Measurements from ENCODE around the gene TAGLN.
A peak's percentile ranks its signal among the peaks of the same experiment; 100 is the strongest.
"Not testable (repeated sequence)": the region's sequence is repeated elsewhere in the genome, so short reads cannot be mapped to it uniquely, and the experiment has no call there.

TAGLN gene

DNA sequence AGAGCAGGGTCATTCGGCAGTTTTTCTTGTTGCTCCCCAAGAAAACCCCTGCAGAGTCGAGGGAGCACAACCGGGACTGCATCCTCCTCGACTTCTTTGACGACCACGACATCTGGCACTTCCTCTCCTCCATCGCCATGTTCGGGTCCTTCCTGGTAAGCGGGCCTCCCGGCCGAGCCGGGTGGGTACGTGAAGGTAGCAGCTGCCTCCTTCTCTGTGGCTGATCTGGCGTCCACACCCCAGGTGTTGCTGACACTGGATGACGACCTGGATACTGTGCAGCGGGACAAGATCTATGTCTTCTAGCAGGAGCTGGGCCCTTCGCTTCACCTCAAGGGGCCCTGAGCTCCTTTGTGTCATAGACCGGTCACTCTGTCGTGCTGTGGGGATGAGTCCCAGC, 3.4 kb upstream of the TAGLN start:
- no peak for DNase-seq

DNA sequence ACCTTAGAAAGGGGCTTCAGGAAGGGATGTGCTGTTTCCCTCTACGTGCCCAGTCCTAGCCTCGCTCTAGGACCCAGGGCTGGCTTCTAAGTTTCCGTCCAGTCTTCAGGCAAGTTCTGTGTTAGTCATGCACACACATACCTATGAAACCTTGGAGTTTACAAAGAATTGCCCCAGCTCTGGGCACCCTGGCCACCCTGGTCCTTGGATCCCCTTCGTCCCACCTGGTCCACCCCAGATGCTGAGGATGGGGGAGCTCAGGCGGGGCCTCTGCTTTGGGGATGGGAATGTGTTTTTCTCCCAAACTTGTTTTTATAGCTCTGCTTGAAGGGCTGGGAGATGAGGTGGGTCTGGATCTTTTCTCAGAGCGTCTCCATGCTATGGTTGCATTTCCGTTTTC, 2.2 kb upstream of the TAGLN start:
- DNase-seq: no peak

DNA sequence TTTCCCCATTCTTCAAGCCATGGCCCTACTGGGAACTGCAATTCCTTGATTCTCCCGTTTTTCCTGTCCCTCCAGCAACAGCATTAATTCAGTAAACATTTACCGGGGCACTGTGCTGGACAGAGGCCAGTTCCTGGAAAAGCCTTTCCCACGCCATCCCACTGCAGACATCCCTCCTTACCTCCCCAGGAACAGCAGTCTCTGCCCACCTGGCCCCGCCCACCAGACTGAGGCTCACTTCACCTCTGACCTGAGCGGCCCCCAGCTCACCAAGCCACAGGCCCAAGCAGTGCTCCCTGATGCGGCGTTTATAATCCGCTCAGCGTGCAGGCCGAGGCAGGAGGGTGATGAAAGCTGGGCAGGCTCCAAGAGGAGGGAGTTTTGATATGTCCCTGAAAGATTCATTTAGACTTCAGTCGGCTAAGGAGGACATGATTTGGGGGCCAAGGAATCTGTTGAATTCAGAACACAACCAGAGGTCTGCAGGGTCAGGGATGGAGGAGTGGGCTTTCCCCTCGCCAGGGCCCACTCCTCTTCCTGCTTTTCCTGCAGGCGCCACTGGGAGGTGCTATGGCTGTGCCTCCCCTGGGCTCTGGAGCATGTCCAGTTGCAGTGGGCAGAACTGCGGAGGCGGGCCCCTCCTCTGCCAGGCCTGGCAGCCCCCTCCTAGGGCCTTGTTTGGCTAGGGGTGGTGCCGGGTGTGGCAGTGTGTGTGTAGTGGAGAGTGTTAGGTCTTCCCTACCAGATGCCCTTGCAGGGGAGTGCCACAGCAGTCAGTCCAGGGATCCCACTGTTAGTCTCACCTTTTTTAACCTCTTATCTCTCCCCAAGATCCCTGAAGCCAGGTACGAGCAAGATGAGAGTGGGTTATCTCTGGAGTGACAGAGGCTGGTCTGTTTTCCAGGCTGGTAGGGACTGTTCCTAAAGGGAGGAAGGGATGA, 1.4 kb upstream of the TAGLN start:
- no peak for DNase-seq

DNA sequence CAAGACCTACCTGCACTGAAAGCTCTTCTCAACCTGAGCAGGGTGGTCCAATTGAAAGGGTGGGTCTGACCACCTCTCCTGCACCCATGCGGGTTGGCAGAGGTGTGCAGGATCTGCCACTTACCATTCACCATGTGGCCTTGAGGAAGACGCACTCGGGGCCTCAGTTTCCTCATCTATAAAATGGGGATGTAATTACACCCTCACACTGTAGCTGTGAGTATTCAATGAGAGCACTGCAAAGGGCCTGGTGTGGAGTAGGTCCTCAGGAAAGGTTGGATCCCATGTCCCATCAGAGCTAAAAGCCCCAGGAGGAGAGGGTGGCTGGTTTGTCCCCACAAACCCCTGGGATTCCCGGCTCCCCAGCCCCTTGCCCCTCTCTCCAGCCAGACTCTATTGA, 557 bp upstream of the TAGLN start:
- DNase-seq: no peak

DNA sequence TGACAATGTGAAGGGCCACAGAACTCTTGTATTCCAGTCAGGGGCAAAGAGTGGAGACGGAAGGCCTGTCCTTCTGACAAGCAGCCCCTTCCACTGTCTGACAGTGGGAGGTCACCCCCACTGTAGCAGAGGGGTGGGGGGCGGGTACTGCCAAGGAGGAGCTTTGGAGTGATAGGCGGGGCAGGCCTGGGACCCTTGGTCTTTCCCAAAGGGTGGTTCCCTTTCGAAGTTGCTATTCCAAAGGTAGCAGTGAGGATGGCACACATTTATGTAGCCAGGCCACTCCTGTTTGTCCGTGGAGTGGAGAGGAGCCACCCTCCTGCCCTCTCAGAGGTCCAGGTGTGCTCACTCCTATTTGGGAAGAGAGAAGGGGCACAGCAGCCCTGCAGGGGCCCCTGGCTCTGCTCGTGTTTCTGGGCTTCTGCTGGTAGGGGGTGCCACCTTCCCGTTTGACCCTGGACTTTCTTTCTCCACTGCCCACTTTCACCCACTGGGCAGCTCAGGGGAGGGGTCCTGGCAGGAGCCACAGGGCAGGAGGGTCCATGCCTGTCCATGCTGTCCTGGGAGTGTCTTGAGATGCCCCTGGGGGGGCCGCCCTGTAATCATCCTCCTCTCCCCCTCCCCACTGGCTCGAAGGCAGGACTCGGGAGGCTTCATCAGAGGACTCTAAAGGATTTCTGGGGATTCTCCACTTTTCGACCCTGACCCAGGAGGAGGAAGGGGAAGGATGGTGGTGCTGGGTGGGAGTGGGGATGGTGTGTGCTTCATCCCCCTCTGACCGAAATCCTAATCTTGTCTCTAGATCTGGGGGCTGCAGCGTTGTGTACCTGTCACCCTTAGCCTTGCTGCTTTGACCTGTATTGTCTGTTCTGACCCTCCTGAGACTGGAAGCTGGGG, 994 bp downstream of the TAGLN start:
- DNase-seq: no peak

DNA sequence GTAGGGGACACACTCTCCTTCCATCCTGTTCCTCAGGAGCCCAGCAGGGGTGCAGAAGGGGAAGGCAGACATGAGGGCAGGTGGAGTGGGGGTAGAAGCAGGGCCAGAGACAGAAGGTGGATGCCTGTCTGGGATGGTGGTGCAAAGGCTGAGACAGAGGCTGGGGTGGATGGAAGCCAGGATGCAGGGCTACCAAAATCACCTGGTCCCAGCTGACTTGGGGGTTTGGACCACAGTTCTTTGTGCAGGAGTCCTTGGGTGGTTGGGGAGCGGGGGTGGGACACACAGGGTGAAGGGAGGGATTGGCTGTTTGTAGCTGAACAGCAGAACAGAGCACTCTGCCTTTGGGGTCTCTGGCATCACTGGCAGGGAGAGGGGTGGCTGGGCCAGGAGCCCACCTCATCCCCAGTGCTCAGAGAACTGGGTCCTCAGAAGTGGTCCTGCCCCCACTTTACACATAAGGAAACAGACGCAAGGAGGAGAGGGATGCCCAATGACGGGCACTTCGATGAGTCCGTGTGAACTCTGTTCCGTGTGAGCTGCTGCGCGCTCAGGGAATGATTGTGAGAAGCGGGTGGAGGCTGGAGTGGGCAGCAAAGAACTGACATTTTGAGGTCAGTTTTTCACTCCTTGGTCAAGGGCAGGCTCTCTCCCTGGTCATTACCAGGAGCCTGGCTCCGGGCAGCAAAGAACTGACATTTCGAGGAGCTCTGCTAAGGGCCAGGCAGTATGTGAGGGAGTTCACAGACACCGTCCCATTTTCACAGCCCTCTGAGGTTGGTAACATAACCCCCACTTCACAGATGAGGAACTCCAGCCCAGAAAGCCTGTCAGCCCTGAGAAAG, 1.9 kb downstream of the TAGLN start:
- DNase-seq: no peak

DNA sequence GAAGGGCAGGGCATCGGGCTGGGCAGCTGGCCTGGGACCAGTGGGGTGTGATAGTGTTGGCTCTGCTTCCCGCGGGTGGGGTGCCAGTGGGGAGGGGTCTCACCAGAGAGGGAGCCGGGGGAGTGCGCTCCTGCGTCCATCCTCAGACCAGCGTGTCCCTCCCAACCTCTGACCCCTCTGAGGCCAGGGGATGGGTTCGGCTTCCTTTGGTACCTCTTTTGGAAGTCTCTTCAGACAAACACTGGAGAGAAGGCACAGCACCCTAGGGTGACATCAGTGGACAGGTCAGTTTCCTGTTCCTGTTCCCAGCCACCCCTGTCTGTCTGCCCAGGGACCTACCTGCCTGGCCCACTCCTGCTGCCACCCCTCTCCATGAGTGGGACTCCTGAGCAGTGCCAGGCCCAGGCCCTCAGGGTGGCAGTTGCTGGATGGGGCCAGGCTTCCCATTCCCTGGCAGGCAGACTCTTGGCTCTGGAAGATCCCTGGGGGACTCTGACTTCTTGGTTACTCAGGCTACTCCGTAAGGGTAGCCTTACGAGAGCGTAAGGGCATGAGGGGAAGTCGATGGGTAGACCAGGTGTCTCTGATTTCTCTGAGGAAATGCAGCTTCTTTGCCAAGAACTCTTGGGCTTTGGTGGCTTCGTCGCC, 2.6 kb downstream of the TAGLN start:
- no peak for DNase-seq

DNA sequence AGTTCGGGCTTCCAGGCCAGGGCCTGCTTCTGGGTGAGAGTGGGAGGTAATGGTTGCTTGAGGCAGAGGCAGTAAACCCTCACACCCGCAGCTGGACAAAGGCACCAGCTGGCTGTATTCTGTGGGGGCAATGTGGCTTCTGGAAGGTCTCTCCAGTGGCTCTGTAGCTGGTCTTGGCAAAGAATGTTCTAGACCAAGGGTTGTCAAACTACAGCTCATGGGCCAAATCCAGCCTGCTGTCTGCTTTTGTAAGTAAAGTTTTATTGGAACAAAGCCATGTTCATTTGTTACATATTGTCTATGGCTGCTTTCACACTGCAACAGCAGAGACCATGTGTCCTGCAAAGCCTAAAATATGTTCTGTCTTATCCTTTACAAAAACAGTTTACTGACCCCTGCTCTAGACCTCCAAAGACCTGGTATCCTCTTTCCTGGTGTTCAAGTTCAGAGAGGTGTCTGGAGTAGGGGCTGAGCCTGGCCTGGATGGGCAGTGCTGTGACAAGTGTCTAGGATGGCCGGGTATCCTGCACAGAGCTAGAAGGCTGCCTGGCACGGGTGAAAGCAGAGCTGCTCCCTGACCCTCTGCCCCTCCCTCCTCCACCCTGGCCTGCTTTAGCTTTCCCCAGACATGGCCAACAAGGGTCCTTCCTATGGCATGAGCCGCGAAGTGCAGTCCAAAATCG, 3.4 kb downstream of the TAGLN start:
- no peak for DNase-seq

DNA sequence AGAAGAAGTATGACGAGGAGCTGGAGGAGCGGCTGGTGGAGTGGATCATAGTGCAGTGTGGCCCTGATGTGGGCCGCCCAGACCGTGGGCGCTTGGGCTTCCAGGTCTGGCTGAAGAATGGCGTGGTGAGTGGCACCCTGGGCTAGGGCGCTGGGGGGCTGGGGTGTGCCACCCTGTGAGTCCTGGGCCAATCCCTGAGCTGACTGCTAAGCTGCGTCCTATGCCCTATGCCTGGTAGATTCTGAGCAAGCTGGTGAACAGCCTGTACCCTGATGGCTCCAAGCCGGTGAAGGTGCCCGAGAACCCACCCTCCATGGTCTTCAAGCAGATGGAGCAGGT, 3.9 kb downstream of the TAGLN start:
- no peak for DNase-seq

DNA sequence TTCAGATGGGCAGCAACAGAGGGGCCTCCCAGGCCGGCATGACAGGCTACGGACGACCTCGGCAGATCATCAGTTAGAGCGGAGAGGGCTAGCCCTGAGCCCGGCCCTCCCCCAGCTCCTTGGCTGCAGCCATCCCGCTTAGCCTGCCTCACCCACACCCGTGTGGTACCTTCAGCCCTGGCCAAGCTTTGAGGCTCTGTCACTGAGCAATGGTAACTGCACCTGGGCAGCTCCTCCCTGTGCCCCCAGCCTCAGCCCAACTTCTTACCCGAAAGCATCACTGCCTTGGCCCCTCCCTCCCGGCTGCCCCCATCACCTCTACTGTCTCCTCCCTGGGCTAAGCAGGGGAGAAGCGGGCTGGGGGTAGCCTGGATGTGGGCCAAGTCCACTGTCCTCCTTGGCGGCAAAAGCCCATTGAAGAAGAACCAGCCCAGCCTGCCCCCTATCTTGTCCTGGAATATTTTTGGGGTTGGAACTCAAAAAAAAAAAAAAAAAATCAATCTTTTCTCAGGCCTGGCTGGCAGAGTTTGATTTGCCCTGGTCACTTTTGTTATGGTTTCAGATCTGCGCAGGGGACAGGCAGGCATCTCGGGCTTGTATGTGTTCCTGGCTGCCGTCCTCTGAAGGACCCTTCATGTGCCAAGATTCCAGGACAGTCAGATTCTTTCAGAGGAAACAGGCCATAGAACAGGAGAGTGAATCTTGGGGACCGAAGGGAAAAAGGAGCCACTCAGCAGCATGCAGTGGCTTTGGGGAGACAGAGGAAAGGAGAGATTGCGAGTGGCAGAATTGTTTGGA, 5.3 kb downstream of the TAGLN start:
- DNase-seq: no peak

DNA sequence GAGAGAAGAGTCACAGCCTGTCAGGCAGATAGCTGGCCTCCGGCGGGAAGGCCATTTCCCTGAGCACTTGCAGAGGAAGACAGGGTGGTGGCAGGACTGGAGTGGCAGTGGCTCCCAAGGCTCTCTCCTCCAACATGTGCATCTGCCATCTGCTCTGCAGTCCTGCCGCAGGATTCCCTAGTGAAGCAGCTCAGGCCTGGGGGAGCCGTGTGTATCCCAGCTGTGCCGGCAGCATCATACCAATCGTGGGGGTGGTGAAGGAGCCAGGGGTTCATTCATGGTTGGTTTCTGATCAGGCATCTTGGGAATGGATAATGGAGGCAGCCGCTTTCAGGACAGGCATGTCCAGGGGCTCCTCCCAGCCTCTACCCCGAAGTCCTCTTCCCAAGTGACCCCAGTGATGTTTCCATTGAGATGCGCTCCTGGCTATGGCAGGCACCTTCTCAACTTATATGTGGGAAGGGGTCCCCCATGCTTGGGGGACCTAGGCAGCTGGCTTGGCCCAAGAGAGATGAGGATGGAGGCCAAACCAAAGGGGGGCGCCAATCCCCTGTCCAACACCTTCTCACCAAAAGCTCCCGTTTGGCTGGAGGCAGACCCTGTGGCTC, 6.1 kb downstream of the TAGLN start:
- DNase-seq: no peak

DNA sequence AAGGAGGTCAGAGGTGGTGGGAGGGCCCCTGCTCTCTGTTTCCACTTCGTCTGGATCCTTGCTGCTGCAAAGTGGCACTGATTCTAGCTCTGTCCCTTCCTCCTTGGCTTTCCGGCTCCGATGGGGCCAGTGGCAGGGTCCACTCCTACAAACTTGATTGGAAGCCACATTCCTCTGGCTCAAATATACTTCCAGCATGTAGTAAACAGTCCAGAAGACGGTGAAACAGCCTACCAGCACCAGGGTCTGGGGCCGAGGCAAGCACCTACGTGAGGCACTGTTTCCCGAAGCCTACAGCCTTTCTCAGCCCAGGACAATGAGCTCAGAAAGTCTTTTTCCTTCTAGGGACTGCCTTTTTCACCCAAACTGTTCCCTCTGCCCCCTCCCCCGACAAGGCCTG, 6.9 kb downstream of the TAGLN start:
- DNase-seq: not testable (repeated sequence)

DNA sequence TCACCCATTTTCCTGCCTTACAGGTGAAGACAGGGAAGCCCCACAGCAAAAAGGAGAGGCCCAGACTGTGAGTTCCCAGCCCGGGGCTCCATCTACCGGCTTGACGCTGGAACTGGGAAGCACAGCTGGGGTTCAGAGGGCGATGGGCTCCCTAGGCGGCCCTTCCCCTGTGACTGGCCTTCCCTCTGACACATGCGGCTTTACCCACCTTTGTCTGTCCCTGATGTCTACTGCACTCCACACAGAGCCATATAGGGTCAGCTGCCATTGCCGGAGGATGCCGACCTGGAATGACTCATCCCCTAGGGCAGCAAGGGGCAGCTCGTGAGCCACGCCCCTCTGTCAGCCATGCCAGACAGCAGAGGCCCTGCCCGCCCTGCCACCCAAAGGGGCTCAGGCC, 7.7 kb downstream of the TAGLN start:
- DNase-seq: not testable (repeated sequence)

DNA sequence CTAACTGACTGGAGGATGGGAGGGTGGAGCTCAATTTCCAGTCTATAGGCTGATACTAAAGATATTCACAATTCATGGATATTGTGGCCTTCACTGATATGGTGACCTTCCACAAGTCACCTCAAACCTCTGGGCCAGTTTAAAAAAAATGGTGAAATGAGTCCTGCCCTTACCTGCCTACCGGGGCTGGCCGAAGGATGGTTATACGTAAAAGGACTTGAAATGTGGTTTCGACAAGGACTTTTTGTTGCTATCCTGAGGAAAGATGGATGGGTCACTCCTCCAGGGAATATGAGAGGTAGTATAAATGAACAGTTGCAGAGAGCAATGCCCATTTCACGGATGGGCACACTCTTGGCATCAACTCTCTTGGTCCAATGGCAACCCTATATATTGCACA, 8.3 kb downstream of the TAGLN start:
- not testable (repeated sequence) for DNase-seq

DNA sequence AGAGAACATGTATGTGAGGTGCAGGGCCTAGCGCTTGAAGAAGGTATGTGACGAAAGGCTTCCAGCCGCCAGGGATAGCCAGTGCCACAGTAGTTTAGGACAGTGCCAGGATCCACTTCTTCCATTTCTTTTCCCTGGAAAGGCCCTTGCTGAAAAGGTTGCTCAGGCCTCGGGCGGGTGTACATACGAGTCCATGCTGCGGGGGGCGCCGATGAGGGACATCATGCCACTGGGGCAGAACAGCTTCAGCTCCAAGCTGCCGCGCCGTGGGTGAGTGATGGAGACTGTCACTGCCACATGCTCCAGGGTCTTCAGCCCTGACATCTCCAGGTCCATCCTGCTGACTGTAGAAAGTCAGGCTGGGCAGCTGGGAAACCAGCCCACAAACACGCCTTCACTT, 9.5 kb downstream of the TAGLN start:
- not testable (repeated sequence) for DNase-seq

DNA sequence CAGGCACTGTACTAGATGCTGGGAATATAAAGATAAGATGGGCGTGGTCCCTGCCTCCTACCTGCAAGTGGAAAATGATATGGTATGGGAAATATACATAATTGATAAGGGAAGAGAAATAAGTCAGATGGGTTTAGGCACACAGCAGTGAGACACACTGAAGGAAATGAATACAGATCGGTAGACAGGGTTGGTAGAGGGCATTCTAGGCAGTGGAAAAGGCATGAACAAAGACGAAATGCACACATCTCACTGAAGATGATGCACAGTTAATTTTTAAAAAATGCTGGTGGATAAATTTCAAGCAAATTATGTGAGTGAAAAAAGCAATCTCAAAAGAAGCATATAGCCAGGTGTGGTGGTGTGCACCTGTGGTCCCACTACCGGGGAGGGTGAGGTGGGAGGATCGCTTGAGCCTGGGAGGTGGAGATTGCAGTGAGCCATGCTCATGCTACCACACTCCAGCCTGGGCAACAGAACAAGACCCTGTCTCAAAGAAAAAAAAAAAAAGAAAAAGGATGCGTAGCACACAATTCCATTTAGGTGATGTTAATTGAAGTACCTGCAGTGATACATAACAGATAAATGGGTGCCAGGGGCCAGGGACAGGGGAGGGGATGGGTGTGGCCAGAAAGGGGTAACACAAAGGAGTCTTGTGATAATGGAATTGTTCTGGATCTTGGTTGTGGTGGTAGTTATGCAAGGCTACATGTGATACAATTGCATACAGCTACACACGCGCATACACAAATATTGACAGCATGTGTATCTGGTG, 10.4 kb downstream of the TAGLN start:
- peak; percentile 30 to 33 for DNase-seq

DNA sequence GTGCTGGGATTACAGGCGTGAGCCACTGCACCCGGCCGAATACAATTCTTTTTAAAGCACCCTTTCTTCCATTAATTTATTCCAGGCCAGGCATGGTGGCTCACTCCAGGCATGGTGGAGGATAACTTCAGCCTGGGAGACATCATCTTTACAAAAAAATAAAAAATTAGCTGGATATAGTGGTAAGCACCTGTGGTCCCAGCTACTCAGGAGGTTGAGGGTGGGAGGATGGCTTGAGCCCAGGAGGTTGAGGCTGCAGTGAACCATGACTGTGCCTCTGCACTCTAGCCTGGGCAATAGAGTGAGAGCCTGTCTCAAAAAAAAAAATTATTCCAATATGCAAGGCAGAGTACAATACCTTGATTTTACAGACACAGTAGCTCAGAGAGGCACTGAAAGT, 11.4 kb downstream of the TAGLN start:
- DNase-seq: no peak

DNA sequence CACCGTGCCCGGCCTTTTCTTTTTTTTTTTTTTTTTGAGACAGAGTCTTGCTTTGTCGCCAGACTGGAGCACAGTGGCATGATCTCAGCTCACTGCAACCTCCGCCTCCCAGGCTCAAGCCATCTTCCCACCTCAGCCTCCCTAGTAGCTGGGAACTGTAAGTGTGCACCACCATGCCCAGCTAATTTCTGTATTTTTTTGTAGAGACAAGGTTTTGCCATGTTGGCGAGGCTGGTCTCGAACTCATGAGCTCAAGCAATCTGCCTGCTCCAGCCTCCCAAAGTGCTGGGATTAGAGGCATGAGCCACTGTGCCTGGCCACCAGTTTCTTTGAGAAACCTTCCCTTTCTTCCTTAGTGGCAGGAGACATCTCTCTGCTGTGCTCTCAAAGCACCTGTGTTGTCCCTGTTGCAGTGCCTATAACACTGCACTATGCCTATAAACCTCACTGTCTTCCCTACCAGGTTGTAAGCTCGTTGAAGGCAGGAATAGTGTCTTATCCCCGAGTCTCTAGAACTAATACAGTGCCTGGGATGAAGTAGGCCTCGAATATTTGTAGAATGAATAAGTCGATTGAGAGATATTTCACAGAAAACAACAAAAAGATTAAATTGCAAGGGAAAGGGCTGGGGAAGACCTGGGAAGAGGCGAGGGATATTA, 13.7 kb downstream of the TAGLN start:
- DNase-seq: no peak
